ENCODE results near the gene SPINDOC. TPM values are rescaled to one million over a fixed set of nuclear protein-coding genes. Genes with fewer than 3 reads are reported as not detected.

The SPINDOC gene
- total and polyA plus RNA-seq, 4 donors = 0.42 to 3.8 (median 2.9) TPM

DNA sequence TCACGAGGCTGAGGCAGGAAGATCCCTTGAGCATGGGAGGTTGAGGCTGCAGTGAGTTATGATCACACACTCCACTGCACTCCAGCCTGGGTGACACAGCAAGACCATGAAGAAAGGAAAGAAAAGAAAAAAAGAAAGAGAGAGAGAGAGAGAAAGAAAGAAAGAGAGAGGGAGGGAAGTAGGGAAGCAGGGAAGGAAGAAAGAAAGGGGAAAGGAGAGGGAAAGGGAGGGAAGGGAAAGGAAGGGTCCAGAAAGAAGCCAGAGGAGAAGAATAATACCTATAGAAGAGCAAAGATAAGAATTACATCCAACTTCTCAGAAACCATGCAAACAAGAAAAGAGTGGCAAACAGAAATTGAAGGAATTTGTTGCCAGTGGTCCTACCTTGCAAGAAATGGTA lies 27.4 kb upstream of the SPINDOC start:
- Histone ChIP-seq H3K4me3 (ENCODE audit: low read depth in 1 of 3, low read length in 3 of 3) (no peak overlapping the region), H3K9me3 (ENCODE audit: control insufficient read depth in 4 of 4, low read length in 3 of 4) (no peaks in the 10 kb centered on the region), H3K9ac (ENCODE audit: low read depth in 1 of 2, low read length in 2 of 2) (no peak overlapping the region), H3K36me3 (ENCODE audit: control insufficient read depth in 4 of 4, insufficient read depth in 3 of 4, low read depth in 1 of 4, low read length in 3 of 4) (no peaks in the 10 kb centered on the region), H3K27me3 (ENCODE audit: control insufficient read depth in 4 of 4, insufficient read depth in 4 of 4, low read length in 3 of 4) (no peaks in the 10 kb centered on the region), H3K27ac (ENCODE audit: low read depth in 1 of 2, low read length in 2 of 2) (no peak overlapping the region), H3K4me1 (ENCODE audit: control insufficient read depth in 4 of 4, insufficient read depth in 4 of 4, low read length in 3 of 4) (peaks cover 0 to 5% (median 0%) of the 10 kb centered on the region in 4 donors)
- WGBS = 90% methylated on average over 1 of the region's 1 CpG
- DNase-seq (ENCODE audit: low spot score) = no peak
- TF ChIP-seq, protein P1, sequence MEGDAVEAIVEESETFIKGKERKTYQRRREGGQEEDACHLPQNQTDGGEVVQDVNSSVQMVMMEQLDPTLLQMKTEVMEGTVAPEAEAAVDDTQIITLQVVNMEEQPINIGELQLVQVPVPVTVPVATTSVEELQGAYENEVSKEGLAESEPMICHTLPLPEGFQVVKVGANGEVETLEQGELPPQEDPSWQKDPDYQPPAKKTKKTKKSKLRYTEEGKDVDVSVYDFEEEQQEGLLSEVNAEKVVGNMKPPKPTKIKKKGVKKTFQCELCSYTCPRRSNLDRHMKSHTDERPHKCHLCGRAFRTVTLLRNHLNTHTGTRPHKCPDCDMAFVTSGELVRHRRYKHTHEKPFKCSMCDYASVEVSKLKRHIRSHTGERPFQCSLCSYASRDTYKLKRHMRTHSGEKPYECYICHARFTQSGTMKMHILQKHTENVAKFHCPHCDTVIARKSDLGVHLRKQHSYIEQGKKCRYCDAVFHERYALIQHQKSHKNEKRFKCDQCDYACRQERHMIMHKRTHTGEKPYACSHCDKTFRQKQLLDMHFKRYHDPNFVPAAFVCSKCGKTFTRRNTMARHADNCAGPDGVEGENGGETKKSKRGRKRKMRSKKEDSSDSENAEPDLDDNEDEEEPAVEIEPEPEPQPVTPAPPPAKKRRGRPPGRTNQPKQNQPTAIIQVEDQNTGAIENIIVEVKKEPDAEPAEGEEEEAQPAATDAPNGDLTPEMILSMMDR (IDR thresholded peaks at IDR 0.05; ENCODE audit: low read depth, low read length, missing input control) = no peak
- no peak for TF ChIP-seq JUND (IDR thresholded peaks at IDR 0.05)
- no peak for TF ChIP-seq GABPA (IDR thresholded peaks at IDR 0.05 in 1 of 2, conservative IDR thresholded peaks at IDR 0.05 in 1 of 2)
- TF ChIP-seq, protein P2, sequence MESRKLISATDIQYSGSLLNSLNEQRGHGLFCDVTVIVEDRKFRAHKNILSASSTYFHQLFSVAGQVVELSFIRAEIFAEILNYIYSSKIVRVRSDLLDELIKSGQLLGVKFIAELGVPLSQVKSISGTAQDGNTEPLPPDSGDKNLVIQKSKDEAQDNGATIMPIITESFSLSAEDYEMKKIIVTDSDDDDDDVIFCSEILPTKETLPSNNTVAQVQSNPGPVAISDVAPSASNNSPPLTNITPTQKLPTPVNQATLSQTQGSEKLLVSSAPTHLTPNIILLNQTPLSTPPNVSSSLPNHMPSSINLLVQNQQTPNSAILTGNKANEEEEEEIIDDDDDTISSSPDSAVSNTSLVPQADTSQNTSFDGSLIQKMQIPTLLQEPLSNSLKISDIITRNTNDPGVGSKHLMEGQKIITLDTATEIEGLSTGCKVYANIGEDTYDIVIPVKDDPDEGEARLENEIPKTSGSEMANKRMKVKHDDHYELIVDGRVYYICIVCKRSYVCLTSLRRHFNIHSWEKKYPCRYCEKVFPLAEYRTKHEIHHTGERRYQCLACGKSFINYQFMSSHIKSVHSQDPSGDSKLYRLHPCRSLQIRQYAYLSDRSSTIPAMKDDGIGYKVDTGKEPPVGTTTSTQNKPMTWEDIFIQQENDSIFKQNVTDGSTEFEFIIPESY (IDR thresholded peaks at IDR 0.05) = no peak
- TF ChIP-seq EGR1 (IDR thresholded peaks at IDR 0.05; ENCODE audit: low read depth in 2 of 2) = no peak
- no peak for TF ChIP-seq YY1 (IDR thresholded peaks at IDR 0.05)
- no peak for TF ChIP-seq SP1 (IDR thresholded peaks at IDR 0.05)
- TF ChIP-seq RAD21 (IDR thresholded peaks at IDR 0.05) = no peak
- TF ChIP-seq RXRA (IDR thresholded peaks at IDR 0.05) = no peak
- no peak for TF ChIP-seq FOXA2 (IDR thresholded peaks at IDR 0.05)
- TF ChIP-seq FOXA1 (IDR thresholded peaks at IDR 0.05) = no peak
- no peak for TF ChIP-seq HNF4G (IDR thresholded peaks at IDR 0.05)
- TF ChIP-seq TAF1 (conservative IDR thresholded peaks at IDR 0.05) = no peak
- TF ChIP-seq NR2F2 (IDR thresholded peaks at IDR 0.05) = no peak

DNA sequence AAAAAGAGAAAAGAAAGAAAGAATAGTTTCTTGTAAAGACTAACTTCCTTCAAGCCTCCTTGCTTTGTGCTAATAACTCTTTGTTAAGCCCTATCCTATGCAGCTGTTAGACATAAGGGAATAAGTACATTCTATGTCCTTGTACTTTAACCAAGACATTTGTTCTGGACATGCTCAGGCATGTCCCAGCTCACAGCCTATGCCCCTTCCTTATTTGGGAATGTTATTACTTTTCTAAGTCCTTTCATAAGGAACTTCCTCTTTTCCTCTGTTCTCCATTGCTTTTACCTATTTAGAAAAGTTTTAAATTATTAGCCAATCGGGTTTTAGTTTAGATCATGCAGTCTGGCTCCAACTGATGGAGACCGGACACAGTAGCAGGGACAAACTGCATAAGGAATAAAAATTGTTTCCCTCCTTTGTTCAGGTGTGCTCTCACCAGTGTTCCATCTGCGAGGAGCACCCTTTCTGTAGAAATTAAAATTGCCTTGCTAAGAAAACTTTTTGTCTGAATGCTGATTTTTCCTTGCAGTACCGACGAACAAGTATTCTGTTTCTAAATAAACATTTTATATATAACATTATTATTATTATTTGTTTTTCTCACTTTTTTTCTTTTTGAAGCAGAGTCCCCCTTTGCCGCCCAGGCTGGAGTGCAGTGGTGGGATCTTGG lies 21.6 kb upstream of the SPINDOC start:
- TF ChIP-seq, protein P3, sequence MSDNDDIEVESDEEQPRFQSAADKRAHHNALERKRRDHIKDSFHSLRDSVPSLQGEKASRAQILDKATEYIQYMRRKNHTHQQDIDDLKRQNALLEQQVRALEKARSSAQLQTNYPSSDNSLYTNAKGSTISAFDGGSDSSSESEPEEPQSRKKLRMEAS (IDR thresholded peaks at IDR 0.05) = no peak
- TF ChIP-seq NR2F2 (IDR thresholded peaks at IDR 0.05) (no peak), JUND (IDR thresholded peaks at IDR 0.05) (no peak), HNF4A (conservative IDR thresholded peaks at IDR 0.05) (no peak), GABPA (IDR thresholded peaks at IDR 0.05 in 1 of 2, conservative IDR thresholded peaks at IDR 0.05 in 1 of 2) (no peak)
- TF ChIP-seq, protein P4, sequence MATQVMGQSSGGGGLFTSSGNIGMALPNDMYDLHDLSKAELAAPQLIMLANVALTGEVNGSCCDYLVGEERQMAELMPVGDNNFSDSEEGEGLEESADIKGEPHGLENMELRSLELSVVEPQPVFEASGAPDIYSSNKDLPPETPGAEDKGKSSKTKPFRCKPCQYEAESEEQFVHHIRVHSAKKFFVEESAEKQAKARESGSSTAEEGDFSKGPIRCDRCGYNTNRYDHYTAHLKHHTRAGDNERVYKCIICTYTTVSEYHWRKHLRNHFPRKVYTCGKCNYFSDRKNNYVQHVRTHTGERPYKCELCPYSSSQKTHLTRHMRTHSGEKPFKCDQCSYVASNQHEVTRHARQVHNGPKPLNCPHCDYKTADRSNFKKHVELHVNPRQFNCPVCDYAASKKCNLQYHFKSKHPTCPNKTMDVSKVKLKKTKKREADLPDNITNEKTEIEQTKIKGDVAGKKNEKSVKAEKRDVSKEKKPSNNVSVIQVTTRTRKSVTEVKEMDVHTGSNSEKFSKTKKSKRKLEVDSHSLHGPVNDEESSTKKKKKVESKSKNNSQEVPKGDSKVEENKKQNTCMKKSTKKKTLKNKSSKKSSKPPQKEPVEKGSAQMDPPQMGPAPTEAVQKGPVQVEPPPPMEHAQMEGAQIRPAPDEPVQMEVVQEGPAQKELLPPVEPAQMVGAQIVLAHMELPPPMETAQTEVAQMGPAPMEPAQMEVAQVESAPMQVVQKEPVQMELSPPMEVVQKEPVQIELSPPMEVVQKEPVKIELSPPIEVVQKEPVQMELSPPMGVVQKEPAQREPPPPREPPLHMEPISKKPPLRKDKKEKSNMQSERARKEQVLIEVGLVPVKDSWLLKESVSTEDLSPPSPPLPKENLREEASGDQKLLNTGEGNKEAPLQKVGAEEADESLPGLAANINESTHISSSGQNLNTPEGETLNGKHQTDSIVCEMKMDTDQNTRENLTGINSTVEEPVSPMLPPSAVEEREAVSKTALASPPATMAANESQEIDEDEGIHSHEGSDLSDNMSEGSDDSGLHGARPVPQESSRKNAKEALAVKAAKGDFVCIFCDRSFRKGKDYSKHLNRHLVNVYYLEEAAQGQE (IDR thresholded peaks at IDR 0.05) = no peak
- no peak overlapping the region for H3K27ac ChIP-seq (ENCODE audit: low read depth in 1 of 2, low read length in 2 of 2)
- WGBS = 95% methylated on average over 6 of the region's 6 CpGs
- H3K4me3 ChIP-seq (ENCODE audit: low read depth in 1 of 3, low read length in 3 of 3) = no peak overlapping the region
- H3K9me3 ChIP-seq (ENCODE audit: control insufficient read depth in 4 of 4, low read length in 3 of 4) = peaks cover 0 to 9% (median 3%) of the 10 kb centered on the region in 4 donors
- no peak overlapping the region for H3K9ac ChIP-seq (ENCODE audit: low read depth in 1 of 2, low read length in 2 of 2)
- no peaks in the 10 kb centered on the region for H3K4me1 ChIP-seq (ENCODE audit: control insufficient read depth in 4 of 4, insufficient read depth in 4 of 4, low read length in 3 of 4)
- no peaks in the 10 kb centered on the region for H3K36me3 ChIP-seq (ENCODE audit: control insufficient read depth in 4 of 4, insufficient read depth in 3 of 4, low read depth in 1 of 4, low read length in 3 of 4)
- H3K27me3 ChIP-seq (ENCODE audit: control insufficient read depth in 4 of 4, insufficient read depth in 4 of 4, low read length in 3 of 4) = no peaks in the 10 kb centered on the region
- DNase-seq (ENCODE audit: low spot score) = no peak

Data from liver (tissue), 9 donors.